Right lobe of liver (tissue), 4 donors: Measurements from ENCODE around the gene C5orf58.

Source experiments
- POLR2A ChIP-seq: fragments of 450-650 bp; IDR thresholded peaks from one replicate; pipeline ENCODE4 v1.6.1; 2017; ENCODE audit warnings: antibody characterized with exemption, mild to moderate bottlenecking
- TF ChIP-seq, protein P1 (sequence below), 4 donors: fragments of 200-600 bp in 3 of 4; fragments of 450-650 bp in 1 of 4; IDR thresholded peaks; one replicate each; pipeline versions ENCODE4 v1.5.1 to v1.8.0; 2016 to 2022; ENCODE audit warnings: antibody characterized with exemption in 4 of 4, mild to moderate bottlenecking in 2 of 4
- donor health status: DM: no; HTN: no; CAD: no.
- donor health status: DM: no; HTN: no; CAD: no.
- donor health status: DM: no; HTN: yes; CAD: no.

DNA sequence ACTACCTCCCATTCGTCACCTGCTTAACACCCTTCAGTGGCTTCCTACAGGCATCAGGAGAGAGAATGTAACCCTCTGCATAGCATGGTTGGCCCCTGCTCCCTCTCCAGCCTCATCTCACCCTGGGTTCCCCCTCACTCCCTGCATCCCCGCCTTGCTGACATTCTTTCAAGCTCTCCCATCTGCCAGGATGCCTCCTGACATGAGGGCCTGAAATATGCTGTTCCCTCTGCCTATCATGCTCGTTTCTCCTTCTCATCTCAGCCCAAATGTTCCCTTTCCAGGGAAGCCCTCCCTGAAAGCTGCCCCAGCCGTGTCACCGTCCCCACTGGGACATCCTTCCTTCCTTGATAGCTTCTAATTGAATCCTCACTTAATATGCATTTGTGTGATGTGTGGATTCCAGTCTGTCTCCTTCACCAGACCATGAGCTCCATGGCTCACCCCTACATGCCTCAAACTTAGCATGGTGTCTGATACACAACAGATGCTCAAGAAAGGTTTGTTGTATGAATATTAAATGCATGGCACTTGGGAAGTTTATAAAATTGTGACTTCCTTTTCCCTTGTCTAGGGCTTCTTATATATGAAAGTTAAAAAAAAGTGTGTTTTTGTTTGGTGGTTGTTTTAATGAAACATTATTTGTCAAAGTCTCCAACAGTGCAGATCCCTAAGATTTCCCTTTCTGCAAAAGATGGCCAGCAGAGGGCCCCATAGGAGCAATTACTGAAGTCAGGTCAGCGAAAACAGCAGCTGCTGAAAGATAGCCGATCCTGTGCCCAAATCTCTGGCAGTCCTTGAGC is 7.3 kb upstream of the C5orf58 start:
- TF ChIP-seq, protein P1, sequence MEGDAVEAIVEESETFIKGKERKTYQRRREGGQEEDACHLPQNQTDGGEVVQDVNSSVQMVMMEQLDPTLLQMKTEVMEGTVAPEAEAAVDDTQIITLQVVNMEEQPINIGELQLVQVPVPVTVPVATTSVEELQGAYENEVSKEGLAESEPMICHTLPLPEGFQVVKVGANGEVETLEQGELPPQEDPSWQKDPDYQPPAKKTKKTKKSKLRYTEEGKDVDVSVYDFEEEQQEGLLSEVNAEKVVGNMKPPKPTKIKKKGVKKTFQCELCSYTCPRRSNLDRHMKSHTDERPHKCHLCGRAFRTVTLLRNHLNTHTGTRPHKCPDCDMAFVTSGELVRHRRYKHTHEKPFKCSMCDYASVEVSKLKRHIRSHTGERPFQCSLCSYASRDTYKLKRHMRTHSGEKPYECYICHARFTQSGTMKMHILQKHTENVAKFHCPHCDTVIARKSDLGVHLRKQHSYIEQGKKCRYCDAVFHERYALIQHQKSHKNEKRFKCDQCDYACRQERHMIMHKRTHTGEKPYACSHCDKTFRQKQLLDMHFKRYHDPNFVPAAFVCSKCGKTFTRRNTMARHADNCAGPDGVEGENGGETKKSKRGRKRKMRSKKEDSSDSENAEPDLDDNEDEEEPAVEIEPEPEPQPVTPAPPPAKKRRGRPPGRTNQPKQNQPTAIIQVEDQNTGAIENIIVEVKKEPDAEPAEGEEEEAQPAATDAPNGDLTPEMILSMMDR (IDR thresholded peaks at IDR 0.05) = peak; percentile 60 to 77 (median 70)
- TF ChIP-seq POLR2A = no peak
